Measurements from ENCODE around the gene MGLL. TPM values are rescaled to one million over a fixed set of nuclear protein-coding genes. Genes with fewer than 3 reads are reported as not detected.

Gene MGLL
- total RNA-seq, 1 donor from 2014 or later = 27.3 TPM

GRCh38 chr3:127780536-127781400, 41.5 kb downstream of the MGLL start:
- H3K4me2 ChIP-seq (ENCODE audit: low read length) = peak overlapping the region; percentile 26

DNA sequence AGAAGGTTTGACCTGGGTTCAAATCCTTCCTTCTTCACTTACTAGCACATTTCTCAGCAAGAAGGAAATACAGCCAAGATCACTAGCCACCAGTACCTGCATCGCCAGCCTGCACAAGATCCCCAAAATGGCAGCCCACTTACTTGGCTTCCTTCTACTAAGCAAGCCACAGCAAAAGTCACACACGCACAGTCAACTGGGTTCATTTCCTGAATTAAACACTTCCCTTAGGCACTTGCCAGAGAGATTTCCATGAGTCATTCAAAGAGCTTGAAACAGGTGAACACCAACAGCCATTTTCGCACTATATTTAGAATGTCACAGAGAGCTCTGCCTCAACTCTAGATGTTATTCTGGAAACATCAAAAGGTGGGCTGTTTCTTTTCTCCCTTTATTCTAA, 42.6 kb downstream of the MGLL start:
- Histone ChIP-seq H3K9ac (ENCODE audit: low read length) (no peak overlapping the region), H3K36me3 (ENCODE audit: insufficient read depth, low read length) (no peaks in the 10 kb centered on the region), H3K4me2 (ENCODE audit: low read length) (no peak overlapping the region), H4K20me1 (ENCODE audit: insufficient read depth, low read length) (no peaks in the 10 kb centered on the region), H3K27me3 (ENCODE audit: insufficient read depth, low read length) (no peaks in the 10 kb centered on the region), H3K79me2 (ENCODE audit: insufficient read depth, low read length) (peaks cover 5% of the 10 kb centered on the region), H2AFZ (ENCODE audit: low read depth, low read length) (no peak overlapping the region), H3K27ac (ENCODE audit: low read depth, low read length) (no peak overlapping the region), H3K9me3 (ENCODE audit: insufficient read depth, low read depth, low read length) (no peaks in the 10 kb centered on the region), H3K4me1 (ENCODE audit: insufficient read depth, low read length) (peaks cover 34% of the 10 kb centered on the region), H3K4me3 (ENCODE audit: insufficient read depth, low read depth, low read length) (no peak overlapping the region)
- H3K4me1 Mint-ChIP-seq (ENCODE audit: low read depth, unreplicated experiment) = peaks cover 25% of the 10 kb centered on the region
- peaks cover 4% of the 10 kb centered on the region for H3K9me3 Mint-ChIP-seq (ENCODE audit: unreplicated experiment)
- H3K4me3 Mint-ChIP-seq (ENCODE audit: unreplicated experiment) = no peak overlapping the region
- no peaks in the 10 kb centered on the region for H3K27me3 Mint-ChIP-seq (ENCODE audit: low read depth, unreplicated experiment)
- TF ChIP-seq EZH2 (IDR thresholded peaks at IDR 0.05; ENCODE audit: insufficient read depth, low read length) = no peak
- TF ChIP-seq CTCF (IDR thresholded peaks at IDR 0.05; ENCODE audit: insufficient read depth, low read depth, low read length) = no peak
- peak; percentile 62 for DNase-seq (ENCODE audit: low read depth)
- H3K36me3 Mint-ChIP-seq (ENCODE audit: low read depth, unreplicated experiment) = peaks cover 6% of the 10 kb centered on the region
- no peak for FAIRE-seq
- peak overlapping the region; percentile 1 for H3K27ac Mint-ChIP-seq (ENCODE audit: unreplicated experiment)

More at GRCh38 chr3:127780536-127781400, 41.5 kb downstream of the MGLL start:
- H3K36me3 ChIP-seq (ENCODE audit: insufficient read depth, low read length) = no peaks in the 10 kb centered on the region
- H3K4me1 ChIP-seq (ENCODE audit: insufficient read depth, low read length) = peaks cover 26% of the 10 kb centered on the region
- H2AFZ ChIP-seq (ENCODE audit: low read depth, low read length) = no peak overlapping the region
- Mint-ChIP-seq H3K27me3 (ENCODE audit: low read depth, unreplicated experiment) (no peaks in the 10 kb centered on the region), H3K27ac (ENCODE audit: unreplicated experiment) (no peak overlapping the region), H3K4me3 (ENCODE audit: unreplicated experiment) (no peak overlapping the region), H3K4me1 (ENCODE audit: low read depth, unreplicated experiment) (peaks cover 15% of the 10 kb centered on the region), H3K9me3 (ENCODE audit: unreplicated experiment) (peaks cover 4% of the 10 kb centered on the region), H3K36me3 (ENCODE audit: low read depth, unreplicated experiment) (peaks cover 6% of the 10 kb centered on the region)
- H3K9ac ChIP-seq (ENCODE audit: low read length) = peak overlapping the region; percentile 25
- peak; percentile 77 for FAIRE-seq
- H3K27me3 ChIP-seq (ENCODE audit: insufficient read depth, low read length) = no peaks in the 10 kb centered on the region
- H3K4me3 ChIP-seq (ENCODE audit: insufficient read depth, low read depth, low read length) = no peak overlapping the region
- peak overlapping the region; percentile 9 for H3K27ac ChIP-seq (ENCODE audit: low read depth, low read length)
- DNase-seq (ENCODE audit: low read depth) = no peak
- no peaks in the 10 kb centered on the region for H4K20me1 ChIP-seq (ENCODE audit: insufficient read depth, low read length)
- H3K9me3 ChIP-seq (ENCODE audit: insufficient read depth, low read depth, low read length) = no peaks in the 10 kb centered on the region
- TF ChIP-seq EZH2 (IDR thresholded peaks at IDR 0.05; ENCODE audit: insufficient read depth, low read length) = no peak
- TF ChIP-seq CTCF (IDR thresholded peaks at IDR 0.05; ENCODE audit: insufficient read depth, low read depth, low read length) = no peak
- H3K79me2 ChIP-seq (ENCODE audit: insufficient read depth, low read length) = peaks cover 5% of the 10 kb centered on the region
